Cardiac muscle cell (in vitro differentiated cells and primary cell): ENCODE results near the gene NFATC1. TPM values are rescaled to one million over a fixed set of nuclear protein-coding genes. Genes with fewer than 3 reads are reported as not detected.
"Not testable (repeated sequence)": the region's sequence is repeated elsewhere in the genome, so short reads cannot be mapped to it uniquely, and the experiment has no call there.

Experiments used
- DNase-seq, 2 donors: peaks; one replicate each; pipeline versions ENCODE4 v3.0.0 to v3.0.0-alpha.2; 2010 to 2017; ENCODE audit warnings: low read depth in 1 of 2, low spot score in 1 of 2
- H3K27ac ChIP-seq: fragments of 200-600 bp; sonication (generic); 2 replicates; pipeline ENCODE4 v1.5.1; 2016
- H3K27me3 ChIP-seq: fragments of 200-600 bp; sonication (generic); 2 replicates; pipeline ENCODE4 v1.6.0; 2016; ENCODE audit warnings: control low read depth
- H3K36me3 ChIP-seq: fragments of 200-600 bp; sonication (generic); 2 replicates; pipeline ENCODE4 v1.5.1; 2016; ENCODE audit warnings: control low read depth
- H3K4me1 ChIP-seq: fragments of 200-600 bp; sonication (generic); 2 replicates; pipeline ENCODE4 v1.8.1; 2017; ENCODE audit warnings: low read depth, mild to moderate bottlenecking, mixed run types
- H3K4me3 ChIP-seq: fragments of 200-600 bp; sonication (generic); 2 replicates; pipeline ENCODE4 v1.5.1; 2016; ENCODE audit warnings: mild to moderate bottlenecking
- H3K9me3 ChIP-seq: fragments of 200-600 bp; sonication (generic); 2 replicates; pipeline ENCODE4 v1.5.1; 2017; ENCODE audit warnings: low read depth, mild to moderate bottlenecking, control low read depth
- polyA plus RNA-seq: library from polyadenylated mRNA; unstranded; fragments of >200 nt; fragmentation: Nextera tagmentation; extraction: Ambion mirVana; gene quantifications from 2 replicates; pipeline ENCODE4 v1.2.1, GENCODE V29; 2016
- total RNA-seq: library from RNA; depleted of rRNA; stranded (reverse); fragments of >200 nt; gene quantifications from 2 replicates; pipeline ENCODE4 v1.2.3, GENCODE V29; 2016
- TF ChIP-seq, protein P1 (sequence below): IDR thresholded peaks from 2 replicates; pipeline ENCODE4 v1.5.1; 2012; ENCODE audit warnings: low read depth, mild to moderate bottlenecking, low read length

The NFATC1 gene
- total and polyA plus RNA-seq, 2 experiments from 2014 or later = 10.8 to 11.7 TPM

DNA sequence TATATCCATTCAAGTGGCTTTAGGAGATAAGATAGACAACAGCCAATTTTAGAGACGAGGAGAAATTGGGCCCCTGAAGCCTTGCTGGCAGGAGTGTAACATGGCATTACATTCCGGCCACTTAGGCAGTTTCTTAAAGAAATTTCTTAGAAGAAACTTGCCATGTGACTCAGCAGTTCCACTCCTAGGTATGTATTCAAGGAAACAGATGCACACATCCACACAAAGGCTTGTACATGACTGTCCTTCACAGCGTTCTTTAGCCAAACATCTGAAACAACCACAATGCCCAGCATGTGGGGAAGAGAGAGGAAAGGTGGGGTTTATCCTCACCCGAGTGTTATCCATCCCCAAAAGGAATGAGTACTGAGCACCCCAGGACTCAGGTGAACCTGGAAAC lies 107.1 kb downstream of the NFATC1 start:
- Histone ChIP-seq H3K36me3 (no peaks in the 10 kb centered on the region), H3K27me3 (no peaks in the 10 kb centered on the region), H3K27ac (no peak overlapping the region), H3K4me3 (no peak overlapping the region), H3K9me3 (no peaks in the 10 kb centered on the region), H3K4me1 (peaks cover 15% of the 10 kb centered on the region)
- DNase-seq = peak in 1 of 2 donors; percentile 31
- TF ChIP-seq, protein P1, sequence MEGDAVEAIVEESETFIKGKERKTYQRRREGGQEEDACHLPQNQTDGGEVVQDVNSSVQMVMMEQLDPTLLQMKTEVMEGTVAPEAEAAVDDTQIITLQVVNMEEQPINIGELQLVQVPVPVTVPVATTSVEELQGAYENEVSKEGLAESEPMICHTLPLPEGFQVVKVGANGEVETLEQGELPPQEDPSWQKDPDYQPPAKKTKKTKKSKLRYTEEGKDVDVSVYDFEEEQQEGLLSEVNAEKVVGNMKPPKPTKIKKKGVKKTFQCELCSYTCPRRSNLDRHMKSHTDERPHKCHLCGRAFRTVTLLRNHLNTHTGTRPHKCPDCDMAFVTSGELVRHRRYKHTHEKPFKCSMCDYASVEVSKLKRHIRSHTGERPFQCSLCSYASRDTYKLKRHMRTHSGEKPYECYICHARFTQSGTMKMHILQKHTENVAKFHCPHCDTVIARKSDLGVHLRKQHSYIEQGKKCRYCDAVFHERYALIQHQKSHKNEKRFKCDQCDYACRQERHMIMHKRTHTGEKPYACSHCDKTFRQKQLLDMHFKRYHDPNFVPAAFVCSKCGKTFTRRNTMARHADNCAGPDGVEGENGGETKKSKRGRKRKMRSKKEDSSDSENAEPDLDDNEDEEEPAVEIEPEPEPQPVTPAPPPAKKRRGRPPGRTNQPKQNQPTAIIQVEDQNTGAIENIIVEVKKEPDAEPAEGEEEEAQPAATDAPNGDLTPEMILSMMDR = no peak

DNA sequence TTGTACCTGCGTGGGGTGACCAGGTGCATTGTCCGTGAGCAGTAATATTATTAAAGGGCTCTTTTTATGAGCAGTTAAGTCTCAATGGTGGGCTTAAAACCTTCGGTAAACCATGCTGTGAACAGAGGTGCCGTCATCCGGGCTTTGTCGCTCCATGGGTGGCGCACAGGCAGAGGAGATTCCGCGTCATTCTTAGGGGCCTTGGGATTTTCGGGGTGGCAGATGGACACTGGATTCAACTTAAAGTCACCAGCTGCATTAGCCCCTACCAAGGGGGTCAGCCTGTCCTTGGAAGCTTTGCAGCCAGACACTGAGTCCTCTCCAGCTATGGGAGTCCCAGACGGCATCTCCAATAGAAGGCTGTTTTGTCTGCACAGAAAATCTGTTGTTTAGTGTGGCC lies 107.7 kb downstream of the NFATC1 start:
- Histone ChIP-seq H3K9me3 (no peaks in the 10 kb centered on the region), H3K27me3 (no peaks in the 10 kb centered on the region), H3K4me1 (peaks cover 18% of the 10 kb centered on the region), H3K27ac (no peak overlapping the region), H3K4me3 (no peak overlapping the region), H3K36me3 (no peaks in the 10 kb centered on the region)
- DNase-seq = no peak
- TF ChIP-seq, protein P1 = no peak

DNA sequence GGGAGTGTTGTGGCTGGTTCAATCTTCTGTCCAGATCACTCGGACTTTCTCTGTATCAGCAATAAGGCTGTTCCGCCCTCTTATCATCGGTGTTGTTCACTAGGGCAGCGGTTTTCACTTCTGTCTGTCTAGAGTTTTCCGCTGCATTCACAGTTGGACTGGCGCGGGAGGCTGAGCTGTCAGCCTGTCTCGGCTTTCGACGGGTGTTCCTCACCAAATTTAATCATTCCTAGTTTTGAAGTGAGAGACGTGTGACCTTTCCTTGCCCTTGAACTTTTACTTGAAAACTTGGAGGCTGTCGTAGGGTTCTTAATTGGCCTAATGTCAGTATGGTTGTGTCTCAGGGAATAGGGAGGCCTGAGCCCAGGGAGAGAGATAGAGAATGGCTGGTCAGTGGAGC lies 108.3 kb downstream of the NFATC1 start:
- Histone ChIP-seq H3K4me1 (peaks cover 18% of the 10 kb centered on the region), H3K27ac (no peak overlapping the region), H3K4me3 (no peak overlapping the region), H3K9me3 (no peaks in the 10 kb centered on the region), H3K36me3 (no peaks in the 10 kb centered on the region), H3K27me3 (no peaks in the 10 kb centered on the region)
- no peak for DNase-seq
- TF ChIP-seq, protein P1 = no peak

DNA sequence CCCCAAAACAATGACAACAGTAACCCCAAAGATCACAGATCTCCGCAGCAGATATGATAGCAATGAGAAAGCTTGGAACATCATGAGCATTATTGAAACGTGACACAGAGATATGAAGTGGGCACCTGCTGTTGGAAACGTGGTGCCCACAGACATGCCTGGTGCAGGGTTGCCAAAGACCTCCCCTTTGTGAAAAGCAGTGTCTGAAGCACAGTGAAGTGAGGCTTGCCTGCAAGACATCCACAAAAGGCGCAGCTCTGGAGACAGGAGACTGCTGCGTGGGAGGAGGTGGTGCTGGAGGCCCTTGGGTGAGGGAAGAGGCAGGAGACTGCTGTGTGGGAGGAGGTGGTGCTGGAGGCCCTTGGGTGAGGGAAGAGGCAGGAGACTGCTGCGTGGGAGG lies 108.8 kb downstream of the NFATC1 start:
- not testable (repeated sequence) for H3K36me3 ChIP-seq, DNase-seq, H3K4me3 ChIP-seq, H3K27me3 ChIP-seq, H3K27ac ChIP-seq, H3K9me3 ChIP-seq
- peaks cover 18% of the 10 kb centered on the region for H3K4me1 ChIP-seq

DNA sequence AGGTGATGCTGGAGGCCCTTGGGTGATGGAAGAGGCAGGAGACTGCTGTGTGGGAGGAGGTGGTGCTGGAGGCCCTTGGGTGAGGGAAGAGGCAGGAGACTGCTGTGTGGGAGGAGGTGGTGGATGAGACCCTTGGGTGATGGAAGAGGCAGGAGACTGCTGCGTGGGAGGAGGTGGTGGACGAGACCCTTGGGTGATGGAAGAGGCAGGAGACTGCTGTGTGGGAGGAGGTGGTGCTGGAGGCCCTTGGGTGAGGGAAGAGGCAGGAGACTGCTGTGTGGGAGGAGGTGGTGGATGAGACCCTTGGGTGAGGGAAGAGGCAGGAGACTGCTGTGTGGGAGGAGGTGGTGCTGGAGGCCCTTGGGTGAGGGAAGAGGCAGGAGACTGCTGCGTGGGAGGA lies 109.7 kb downstream of the NFATC1 start:
- H3K9me3 ChIP-seq, DNase-seq, H3K36me3 ChIP-seq, H3K27ac ChIP-seq, H3K4me3 ChIP-seq, H3K27me3 ChIP-seq: not testable (repeated sequence)
- H3K4me1 ChIP-seq = peaks cover 18% of the 10 kb centered on the region

DNA sequence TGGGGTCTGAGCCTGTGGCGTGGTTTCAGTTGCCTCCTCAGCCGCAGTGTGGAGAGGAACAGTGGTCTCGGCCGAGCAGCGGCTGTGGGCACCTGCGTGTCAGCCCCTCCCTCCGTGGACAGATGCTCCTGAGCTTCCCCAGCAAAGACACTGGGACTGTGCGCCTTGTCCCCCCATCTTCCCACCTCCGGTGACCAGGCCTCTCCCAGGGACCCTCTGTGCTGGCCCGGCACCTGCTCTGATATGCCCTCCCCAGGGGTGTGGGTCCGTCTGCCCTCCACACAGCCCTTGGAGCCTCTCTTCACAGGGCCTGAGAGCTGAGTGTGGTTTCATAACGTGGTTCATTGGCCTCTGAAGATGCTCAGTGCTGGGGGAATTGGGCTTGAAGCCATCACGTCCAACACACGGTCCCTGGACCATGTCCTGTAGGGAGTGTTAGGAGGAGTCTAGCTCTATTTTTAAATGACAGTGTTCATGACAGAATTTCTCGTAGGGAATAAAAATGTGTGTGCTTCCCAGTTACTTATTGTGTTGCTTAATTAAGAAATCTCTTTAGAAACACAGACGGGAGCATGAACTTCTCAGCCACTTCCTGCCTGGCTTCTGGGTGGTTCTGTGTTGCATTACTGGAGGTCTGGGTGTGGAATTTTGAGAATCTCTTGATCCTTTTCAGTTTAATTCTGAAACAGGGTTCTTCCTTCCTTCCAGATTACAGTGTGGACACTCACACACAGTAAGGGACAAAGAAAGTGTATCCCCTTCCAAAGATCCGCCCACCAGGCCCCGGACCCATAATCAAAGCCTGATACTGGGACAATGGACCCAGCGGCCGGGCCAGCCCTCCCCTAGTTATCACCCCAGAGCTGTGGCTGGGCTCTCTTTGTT lies 110.7 kb downstream of the NFATC1 start:
- peak in 1 of 2 donors; percentile 87 for DNase-seq
- no peaks in the 10 kb centered on the region for H3K36me3 ChIP-seq
- H3K9me3 ChIP-seq = no peaks in the 10 kb centered on the region
- TF ChIP-seq, protein P1 = no peak
- H3K4me1 ChIP-seq = peaks cover 18% of the 10 kb centered on the region
- H3K27ac ChIP-seq = peak overlapping the region; percentile 57
- no peaks in the 10 kb centered on the region for H3K27me3 ChIP-seq
- no peak overlapping the region for H3K4me3 ChIP-seq
